Endodermal cell (in vitro differentiated cells): ENCODE measurements around the gene ASCC1. TPM values are rescaled to one million over a fixed set of nuclear protein-coding genes. Genes with fewer than 3 reads are reported as not detected.

ENCODE experiments used
- DNase-seq: peaks from one replicate; pipeline ENCODE4 v3.0.0-alpha.2; 2017
- H3K27ac ChIP-seq: 2 replicates; pipeline ENCODE4 v1.5.1; 2013; ENCODE audit warnings: mild to moderate bottlenecking, low read depth, low read length, moderate library complexity
- H3K27me3 ChIP-seq: 2 replicates; pipeline ENCODE4 v1.6.1; 2013; ENCODE audit warnings: mild to moderate bottlenecking, low read length, moderate library complexity; ENCODE audit not compliant: insufficient read depth, control insufficient read depth, poor library complexity, severe bottlenecking
- H3K36me3 ChIP-seq: 2 replicates; pipeline ENCODE4 v1.7.0; 2013; ENCODE audit warnings: mild to moderate bottlenecking, low read length, moderate library complexity; ENCODE audit not compliant: control insufficient read depth, insufficient read depth
- H3K4me1 ChIP-seq: one replicate; pipeline ENCODE4 v1.7.0; 2013; ENCODE audit warnings: low read length; ENCODE audit not compliant: control insufficient read depth, insufficient read depth
- H3K4me3 ChIP-seq: 2 replicates; pipeline ENCODE4 v1.5.1; 2013; ENCODE audit warnings: mild to moderate bottlenecking, low read length, moderate library complexity
- H3K9ac ChIP-seq: 2 replicates; pipeline ENCODE4 v1.6.1; 2013; ENCODE audit warnings: mild to moderate bottlenecking, low read length, moderate library complexity; ENCODE audit not compliant: poor library complexity, severe bottlenecking; ENCODE audit errors: extremely low read depth
- H3K9me3 ChIP-seq: 2 replicates; pipeline ENCODE4 v1.6.1; 2013; ENCODE audit warnings: mild to moderate bottlenecking, low read length, moderate library complexity; ENCODE audit not compliant: control insufficient read depth
- H3K27ac Mint-ChIP-seq: 2 replicates; pipeline ENCODE4 v1.8.0; 2020; ENCODE audit warnings: mixed read lengths
- H3K27me3 Mint-ChIP-seq: 2 replicates; pipeline ENCODE4 v1.8.0; 2021; ENCODE audit warnings: mild to moderate bottlenecking, mixed read lengths; ENCODE audit not compliant: insufficient read depth
- H3K36me3 Mint-ChIP-seq: 2 replicates; pipeline ENCODE4 v1.8.0; 2020; ENCODE audit warnings: low read depth, mixed read lengths
- H3K4me1 Mint-ChIP-seq: 2 replicates; pipeline ENCODE4 v1.8.0; 2020; ENCODE audit warnings: mixed read lengths
- H3K4me3 Mint-ChIP-seq: 2 replicates; pipeline ENCODE4 v1.8.0; 2020; ENCODE audit warnings: mild to moderate bottlenecking, moderate library complexity, mixed read lengths
- H3K9me3 Mint-ChIP-seq: 2 replicates; pipeline ENCODE4 v1.8.0; 2020; ENCODE audit warnings: mild to moderate bottlenecking, mixed read lengths
- CTCF ChIP-seq: fragments of 200-600 bp; sonication (generic); conservative IDR thresholded peaks from 2 replicates; pipeline ENCODE4 v1.5.0; 2021; ENCODE audit warnings: antibody characterized with exemption, mild to moderate bottlenecking
- WGBS, 2 experiments: methylation state at CpG; one replicate each; pipeline versions ENCODE4 v1.1.5 to v1.1.7; 2013; ENCODE audit warnings: missing lambda C conversion rate in 2 of 2, mixed read lengths in 1 of 2; ENCODE audit not compliant: insufficient coverage in 1 of 2, insufficient read length in 1 of 2; 5-methylcytosine and 5-hydroxymethylcytosine counted together
- total RNA-seq, 2 donors: library from RNA; stranded (reverse); fragmentation: NEBNext Ultra II Directional in 1 of 2; extraction: Animal tissue kit (Norgen Biotek cat#: 25700) in 1 of 2; gene quantifications; 2 replicates in 1 of 2; 3 replicates in 1 of 2; pipeline ENCODE4 v1.2.1, GENCODE V29; 2021

ASCC1 gene
- total RNA-seq, 2 donors from 2014 or later = 29.2 to 34.0 TPM

- peaks cover 3% of the 10 kb centered on the region for H3K4me1 ChIP-seq
- no peaks in the 10 kb centered on the region for H3K27me3 ChIP-seq
- Mint-ChIP-seq H3K9me3 (no peaks in the 10 kb centered on the region), H3K27ac (no peak overlapping the region), H3K4me1 (peaks cover 10% of the 10 kb centered on the region), H3K4me3 (no peak overlapping the region), H3K36me3 (peaks cover 25% of the 10 kb centered on the region), H3K27me3 (no peaks in the 10 kb centered on the region)
- H3K4me3 ChIP-seq = no peak overlapping the region
- peaks cover 15% of the 10 kb centered on the region for H3K36me3 ChIP-seq
- peak overlapping the region; percentile 10 for H3K27ac ChIP-seq
- no peak for DNase-seq
- WGBS, 2 experiments = 95 to 96% methylated on average over 6 to 9 of the region's 9 CpGs
- no peak overlapping the region for H3K9ac ChIP-seq
- H3K9me3 ChIP-seq = no peaks in the 10 kb centered on the region
- TF ChIP-seq CTCF = no peak
These were observed 111.0 kb downstream of the ASCC1 start for GRCh38 chr10:72105098-72105475.

- Histone ChIP-seq H3K9ac (no peak overlapping the region), H3K36me3 (peaks cover 15% of the 10 kb centered on the region), H3K4me3 (no peak overlapping the region), H3K4me1 (peaks cover 3% of the 10 kb centered on the region), H3K9me3 (no peaks in the 10 kb centered on the region), H3K27ac (no peak overlapping the region), H3K27me3 (no peaks in the 10 kb centered on the region)
- H3K4me3 Mint-ChIP-seq = no peak overlapping the region
- 93 to 97% methylated on average over 4 to 6 of the region's 8 CpGs for WGBS, 2 experiments
- no peaks in the 10 kb centered on the region for H3K9me3 Mint-ChIP-seq
- TF ChIP-seq CTCF = no peak
- H3K27ac Mint-ChIP-seq = no peak overlapping the region
- no peaks in the 10 kb centered on the region for H3K27me3 Mint-ChIP-seq
- H3K4me1 Mint-ChIP-seq = peaks cover 10% of the 10 kb centered on the region
- no peak for DNase-seq
- H3K36me3 Mint-ChIP-seq = peaks cover 25% of the 10 kb centered on the region
These were observed 111.5 kb downstream of the ASCC1 start for GRCh38 chr10:72104472-72105097.

- H3K9me3 ChIP-seq = no peaks in the 10 kb centered on the region
- no peaks in the 10 kb centered on the region for H3K27me3 ChIP-seq
- no peaks in the 10 kb centered on the region for H3K4me1 ChIP-seq
- Mint-ChIP-seq H3K4me1 (peaks cover 7% of the 10 kb centered on the region), H3K27me3 (no peaks in the 10 kb centered on the region), H3K36me3 (peaks cover 40% of the 10 kb centered on the region), H3K9me3 (no peaks in the 10 kb centered on the region), H3K4me3 (no peak overlapping the region), H3K27ac (no peak overlapping the region)
- no peak overlapping the region for H3K9ac ChIP-seq
- TF ChIP-seq CTCF = no peak
- 78 to 93% methylated on average over 3 to 10 of the region's 10 CpGs for WGBS, 2 experiments
- DNase-seq = no peak
- no peak overlapping the region for H3K4me3 ChIP-seq
- H3K36me3 ChIP-seq = peaks cover 32% of the 10 kb centered on the region
- H3K27ac ChIP-seq = no peak overlapping the region
These were observed 116.5 kb downstream of the ASCC1 start for GRCh38 chr10:72099600-72099921.
